GM12878 (cell line): Measurements from ENCODE around the gene CAV1.

ENCODE experiments used
- BCL11A ChIP-seq: IDR thresholded peaks from 2 replicates; pipeline ENCODE4 v1.6.1; 2011; ENCODE audit warnings: low read depth, low read length
- EZH2 ChIP-seq: IDR thresholded peaks from 2 replicates; pipeline ENCODE4 v1.6.1; 2012; ENCODE audit warnings: low read depth, mild to moderate bottlenecking, control low read depth, inconsistent platforms, low read length, borderline replicate concordance; ENCODE audit not compliant: control insufficient read depth
- GABPA ChIP-seq: IDR thresholded peaks from 2 replicates; pipeline ENCODE4 v1.6.1; 2014; ENCODE audit warnings: antibody characterized with exemption, low read depth, mild to moderate bottlenecking, inconsistent platforms
- JUND ChIP-seq: IDR thresholded peaks from 2 replicates; pipeline ENCODE4 v1.6.1; 2012; ENCODE audit warnings: low read depth, mild to moderate bottlenecking, low read length, improper control_type of control experiment, moderate library complexity
- SIN3A ChIP-seq: IDR thresholded peaks from 2 replicates; pipeline ENCODE4 v1.6.1; 2012; ENCODE audit warnings: low read depth, low read length, improper control_type of control experiment
- SRF ChIP-seq, 2 experiments: IDR thresholded peaks; 2 replicates each; pipeline ENCODE4 v1.6.1; 2011; ENCODE audit warnings: low read depth in 2 of 2, low read length in 2 of 2, mild to moderate bottlenecking in 1 of 2, moderate library complexity in 1 of 2
- YY1 ChIP-seq: IDR thresholded peaks from 2 replicates; pipeline ENCODE4 v1.6.1; 2011; ENCODE audit warnings: low read depth, mild to moderate bottlenecking, low read length
- TF ChIP-seq, protein P1 (sequence below), 3 experiments: IDR thresholded peaks in 2 of 3; conservative IDR thresholded peaks in 1 of 3; 2 replicates each; pipeline ENCODE4 v1.5.1; 2011; ENCODE audit warnings: low read depth in 3 of 3, low read length in 3 of 3, mild to moderate bottlenecking in 3 of 3, control low read depth in 2 of 3, moderate library complexity in 2 of 3, inconsistent platforms in 1 of 3, mixed read lengths in 1 of 3; ENCODE audit not compliant: control insufficient read depth in 2 of 3, insufficient read depth in 1 of 3; ENCODE audit errors: extremely low read depth in 1 of 3
- TF ChIP-seq, protein P2 (sequence below): IDR thresholded peaks from 2 replicates; pipeline ENCODE4 v1.6.1; 2012; ENCODE audit warnings: low read depth, low read length, improper control_type of control experiment
- TF ChIP-seq, protein P3 (sequence below): IDR thresholded peaks from 2 replicates; pipeline ENCODE4 v1.6.1; 2012; ENCODE audit warnings: mild to moderate bottlenecking, low read depth, low read length
- TF ChIP-seq, protein P4 (sequence below): fragments of 450-650 bp; IDR thresholded peaks from 2 replicates; pipeline ENCODE4 v1.6.1; 2018; ENCODE audit warnings: mild to moderate bottlenecking, low read depth, moderate library complexity; ENCODE audit not compliant: partially characterized antibody

DNA sequence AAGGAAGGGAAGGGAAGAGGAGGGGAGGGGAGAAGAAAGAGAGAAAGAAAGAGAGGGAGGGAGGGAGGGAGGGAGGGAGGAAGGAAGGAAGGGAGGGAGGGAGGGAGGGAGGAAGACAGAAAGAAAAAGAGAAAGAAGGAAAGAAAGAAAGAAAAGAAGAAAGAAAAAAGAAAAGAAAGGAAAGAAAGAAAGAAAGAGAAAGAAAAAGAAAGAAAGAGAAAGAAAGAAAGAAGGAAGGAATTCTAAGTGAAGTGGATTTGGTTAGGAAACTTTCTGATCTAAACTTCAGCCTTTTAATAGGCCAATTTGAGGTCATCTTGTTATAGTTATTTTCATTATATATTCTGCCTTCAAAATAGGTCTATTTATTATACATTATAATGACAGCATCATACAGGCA lies 21.0 kb upstream of the CAV1 start:
- TF ChIP-seq SIN3A (no peak), GABPA (no peak), SRF (IDR thresholded peaks at IDR 0.05; ENCODE audit: low read depth in 2 of 2, low read length in 2 of 2) (no peak), JUND (no peak), EZH2 (no peak), BCL11A (no peak), YY1 (no peak)
- TF ChIP-seq, protein P1, sequence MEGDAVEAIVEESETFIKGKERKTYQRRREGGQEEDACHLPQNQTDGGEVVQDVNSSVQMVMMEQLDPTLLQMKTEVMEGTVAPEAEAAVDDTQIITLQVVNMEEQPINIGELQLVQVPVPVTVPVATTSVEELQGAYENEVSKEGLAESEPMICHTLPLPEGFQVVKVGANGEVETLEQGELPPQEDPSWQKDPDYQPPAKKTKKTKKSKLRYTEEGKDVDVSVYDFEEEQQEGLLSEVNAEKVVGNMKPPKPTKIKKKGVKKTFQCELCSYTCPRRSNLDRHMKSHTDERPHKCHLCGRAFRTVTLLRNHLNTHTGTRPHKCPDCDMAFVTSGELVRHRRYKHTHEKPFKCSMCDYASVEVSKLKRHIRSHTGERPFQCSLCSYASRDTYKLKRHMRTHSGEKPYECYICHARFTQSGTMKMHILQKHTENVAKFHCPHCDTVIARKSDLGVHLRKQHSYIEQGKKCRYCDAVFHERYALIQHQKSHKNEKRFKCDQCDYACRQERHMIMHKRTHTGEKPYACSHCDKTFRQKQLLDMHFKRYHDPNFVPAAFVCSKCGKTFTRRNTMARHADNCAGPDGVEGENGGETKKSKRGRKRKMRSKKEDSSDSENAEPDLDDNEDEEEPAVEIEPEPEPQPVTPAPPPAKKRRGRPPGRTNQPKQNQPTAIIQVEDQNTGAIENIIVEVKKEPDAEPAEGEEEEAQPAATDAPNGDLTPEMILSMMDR (IDR thresholded peaks at IDR 0.05 in 2 of 3, conservative IDR thresholded peaks at IDR 0.05 in 1 of 3; ENCODE audit: control insufficient read depth in 2 of 3, extremely low read depth in 1 of 3, insufficient read depth in 1 of 3, low read depth in 3 of 3, low read length in 3 of 3): no peak
- TF ChIP-seq, protein P2, sequence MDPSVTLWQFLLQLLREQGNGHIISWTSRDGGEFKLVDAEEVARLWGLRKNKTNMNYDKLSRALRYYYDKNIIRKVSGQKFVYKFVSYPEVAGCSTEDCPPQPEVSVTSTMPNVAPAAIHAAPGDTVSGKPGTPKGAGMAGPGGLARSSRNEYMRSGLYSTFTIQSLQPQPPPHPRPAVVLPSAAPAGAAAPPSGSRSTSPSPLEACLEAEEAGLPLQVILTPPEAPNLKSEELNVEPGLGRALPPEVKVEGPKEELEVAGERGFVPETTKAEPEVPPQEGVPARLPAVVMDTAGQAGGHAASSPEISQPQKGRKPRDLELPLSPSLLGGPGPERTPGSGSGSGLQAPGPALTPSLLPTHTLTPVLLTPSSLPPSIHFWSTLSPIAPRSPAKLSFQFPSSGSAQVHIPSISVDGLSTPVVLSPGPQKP: no peak
- TF ChIP-seq, protein P3, sequence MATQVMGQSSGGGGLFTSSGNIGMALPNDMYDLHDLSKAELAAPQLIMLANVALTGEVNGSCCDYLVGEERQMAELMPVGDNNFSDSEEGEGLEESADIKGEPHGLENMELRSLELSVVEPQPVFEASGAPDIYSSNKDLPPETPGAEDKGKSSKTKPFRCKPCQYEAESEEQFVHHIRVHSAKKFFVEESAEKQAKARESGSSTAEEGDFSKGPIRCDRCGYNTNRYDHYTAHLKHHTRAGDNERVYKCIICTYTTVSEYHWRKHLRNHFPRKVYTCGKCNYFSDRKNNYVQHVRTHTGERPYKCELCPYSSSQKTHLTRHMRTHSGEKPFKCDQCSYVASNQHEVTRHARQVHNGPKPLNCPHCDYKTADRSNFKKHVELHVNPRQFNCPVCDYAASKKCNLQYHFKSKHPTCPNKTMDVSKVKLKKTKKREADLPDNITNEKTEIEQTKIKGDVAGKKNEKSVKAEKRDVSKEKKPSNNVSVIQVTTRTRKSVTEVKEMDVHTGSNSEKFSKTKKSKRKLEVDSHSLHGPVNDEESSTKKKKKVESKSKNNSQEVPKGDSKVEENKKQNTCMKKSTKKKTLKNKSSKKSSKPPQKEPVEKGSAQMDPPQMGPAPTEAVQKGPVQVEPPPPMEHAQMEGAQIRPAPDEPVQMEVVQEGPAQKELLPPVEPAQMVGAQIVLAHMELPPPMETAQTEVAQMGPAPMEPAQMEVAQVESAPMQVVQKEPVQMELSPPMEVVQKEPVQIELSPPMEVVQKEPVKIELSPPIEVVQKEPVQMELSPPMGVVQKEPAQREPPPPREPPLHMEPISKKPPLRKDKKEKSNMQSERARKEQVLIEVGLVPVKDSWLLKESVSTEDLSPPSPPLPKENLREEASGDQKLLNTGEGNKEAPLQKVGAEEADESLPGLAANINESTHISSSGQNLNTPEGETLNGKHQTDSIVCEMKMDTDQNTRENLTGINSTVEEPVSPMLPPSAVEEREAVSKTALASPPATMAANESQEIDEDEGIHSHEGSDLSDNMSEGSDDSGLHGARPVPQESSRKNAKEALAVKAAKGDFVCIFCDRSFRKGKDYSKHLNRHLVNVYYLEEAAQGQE: no peak
- TF ChIP-seq, protein P4, sequence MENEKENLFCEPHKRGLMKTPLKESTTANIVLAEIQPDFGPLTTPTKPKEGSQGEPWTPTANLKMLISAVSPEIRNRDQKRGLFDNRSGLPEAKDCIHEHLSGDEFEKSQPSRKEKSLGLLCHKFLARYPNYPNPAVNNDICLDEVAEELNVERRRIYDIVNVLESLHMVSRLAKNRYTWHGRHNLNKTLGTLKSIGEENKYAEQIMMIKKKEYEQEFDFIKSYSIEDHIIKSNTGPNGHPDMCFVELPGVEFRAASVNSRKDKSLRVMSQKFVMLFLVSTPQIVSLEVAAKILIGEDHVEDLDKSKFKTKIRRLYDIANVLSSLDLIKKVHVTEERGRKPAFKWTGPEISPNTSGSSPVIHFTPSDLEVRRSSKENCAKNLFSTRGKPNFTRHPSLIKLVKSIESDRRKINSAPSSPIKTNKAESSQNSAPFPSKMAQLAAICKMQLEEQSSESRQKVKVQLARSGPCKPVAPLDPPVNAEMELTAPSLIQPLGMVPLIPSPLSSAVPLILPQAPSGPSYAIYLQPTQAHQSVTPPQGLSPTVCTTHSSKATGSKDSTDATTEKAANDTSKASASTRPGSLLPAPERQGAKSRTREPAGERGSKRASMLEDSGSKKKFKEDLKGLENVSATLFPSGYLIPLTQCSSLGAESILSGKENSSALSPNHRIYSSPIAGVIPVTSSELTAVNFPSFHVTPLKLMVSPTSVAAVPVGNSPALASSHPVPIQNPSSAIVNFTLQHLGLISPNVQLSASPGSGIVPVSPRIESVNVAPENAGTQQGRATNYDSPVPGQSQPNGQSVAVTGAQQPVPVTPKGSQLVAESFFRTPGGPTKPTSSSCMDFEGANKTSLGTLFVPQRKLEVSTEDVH: no peak
